ENCODE results near the gene ADGRG3. TPM values are rescaled to one million over a fixed set of nuclear protein-coding genes. Genes with fewer than 3 reads are reported as not detected.

The ADGRG3 gene
- total and polyA plus RNA-seq, 9 of the 15 experiments (the other 6 are each of a cell fraction or from before 2014, with no cell fraction given): 0.09 to 0.52 (median 0.14) TPM; not detected in 3

DNA sequence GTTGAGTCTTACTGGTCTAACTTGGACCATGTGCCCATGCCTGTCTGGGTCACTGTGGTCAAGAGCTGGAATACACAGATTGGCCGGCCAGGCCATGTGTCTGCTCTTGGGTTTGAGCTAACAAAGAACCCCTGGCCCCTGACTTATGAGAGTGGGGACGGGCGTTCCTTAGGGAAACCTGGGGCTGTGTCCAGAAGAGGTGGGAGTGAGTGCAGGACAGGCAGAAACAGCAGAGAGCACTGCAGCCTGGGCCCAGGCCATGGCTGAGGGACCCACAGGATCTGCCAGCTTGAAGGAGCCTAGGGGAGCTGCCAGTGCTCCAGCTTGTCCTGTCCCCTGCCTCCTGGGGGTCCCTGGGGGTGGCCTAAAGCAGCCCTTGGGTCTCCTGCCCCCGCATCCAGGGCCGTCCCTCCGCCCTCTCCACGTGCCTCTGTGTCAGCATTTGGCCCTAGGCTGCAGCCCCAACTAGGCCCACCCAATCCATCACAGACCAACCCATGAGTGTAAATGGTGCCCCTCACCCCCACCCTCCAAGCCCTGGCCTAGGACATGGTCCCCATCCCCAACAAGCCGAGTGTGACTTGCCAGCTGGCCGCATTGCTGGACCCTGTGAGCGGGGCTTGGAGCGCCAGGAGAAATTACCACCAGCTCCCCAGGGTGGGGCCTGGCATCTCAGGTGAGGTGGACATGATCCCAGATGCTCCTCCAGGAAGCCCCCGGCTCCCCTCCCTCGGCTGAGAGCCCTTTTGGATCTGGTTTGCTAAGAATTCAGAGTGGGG lies 14.0 kb downstream of the ADGRG3 start:
- in situ Hi-C loops (cut with MboI): no loop called here
- WGBS (ENCODE audit: insufficient coverage, low coverage, missing lambda C conversion rate): 78% methylated on average over 7 of the region's 13 CpGs
- Histone ChIP-seq H2AFZ (ENCODE audit: low read depth, low read length) (no peak overlapping the region), H3K9me3 (replicated peaks; ENCODE audit: control insufficient read depth, insufficient read depth, low read depth, low read length) (no peaks in the 10 kb centered on the region), H3K4me2 (ENCODE audit: insufficient read depth, low read length) (no peak overlapping the region), H3K36me3 (ENCODE audit: control insufficient read depth, insufficient read depth, low read length) (no peaks in the 10 kb centered on the region), H3K9me1 (ENCODE audit: control insufficient read depth, insufficient read depth, low read length) (no peaks in the 10 kb centered on the region), H3K79me2 (ENCODE audit: control insufficient read depth, insufficient read depth, low read length) (no peaks in the 10 kb centered on the region), H3K27me3 (ENCODE audit: control insufficient read depth in 2 of 2, insufficient read depth in 2 of 2, low read length in 2 of 2) (no peaks in the 10 kb centered on the region), H3K27ac (ENCODE audit: extremely low read depth, low read depth, low read length) (no peak overlapping the region; the same call in 2 of the 3 replicates), H3K9ac (ENCODE audit: insufficient read depth in 1 of 2, low read depth in 2 of 2, low read length in 2 of 2) (peak overlapping the region in 1 of 2 experiments; percentile 73; a peak in 2 of 4 replicates), H4K20me1 (replicated peaks; ENCODE audit: control insufficient read depth, insufficient read depth, low read length) (no peaks in the 10 kb centered on the region), H3K4me3 (no peak overlapping the region), H3K4me1 (replicated peaks in 1 of 2; ENCODE audit: control insufficient read depth in 2 of 2, insufficient read depth in 2 of 2, low read length in 2 of 2) (peaks cover 13 to 36% of the 10 kb centered on the region in 2 experiments; a peak in 4 of 5 replicates)
- FAIRE-seq (no peak), ATAC-seq (no peak), DNase-seq (ENCODE audit: extremely low read depth in 1 of 4, low spot score in 3 of 4) (no peak)
- POLR2A ChIA-PET: interaction anchor here (0.6 to 2.7 kb wide), 6 partner anchors 10 to 159 kb away, joined by 3 to 12 read pairs (median 4); partner anchors contain the start of gene DRC7
- CTCF ChIA-PET (ENCODE audit: low intra/inter-chr PET ratio): no interaction called here
- intact Hi-C loops (cut with micrococcal nuclease): no loop called here
- no TSS peak for BruUV-seq (replicated peaks)
- TF ChIP-seq POLR2G (IDR thresholded peaks at IDR 0.05; ENCODE audit: low read depth, low read length) (peak; percentile 87), CSDE1 (IDR thresholded peaks at IDR 0.05) (no peak), FIP1L1 (IDR thresholded peaks at IDR 0.05; ENCODE audit: low read depth, low read length, poor library complexity, severe bottlenecking) (peak; percentile 57), NCOA2 (IDR thresholded peaks at IDR 0.05; ENCODE audit: partially characterized antibody in 2 of 2) (no peak), RBFOX2 (IDR thresholded peaks at IDR 0.05; ENCODE audit: low read depth, low read length) (peak; percentile 60), MYNN (IDR thresholded peaks at IDR 0.05) (no peak), MYNN (CRISPR knock-in tag; IDR thresholded peaks at IDR 0.05) (no peak), ILF3 (IDR thresholded peaks at IDR 0.05; ENCODE audit: borderline replicate concordance) (no peak), RBM22 (IDR thresholded peaks at IDR 0.05; ENCODE audit: low read depth, low read length, poor library complexity, severe bottlenecking) (peak; percentile 79)
- TF ChIP-seq, protein P1, sequence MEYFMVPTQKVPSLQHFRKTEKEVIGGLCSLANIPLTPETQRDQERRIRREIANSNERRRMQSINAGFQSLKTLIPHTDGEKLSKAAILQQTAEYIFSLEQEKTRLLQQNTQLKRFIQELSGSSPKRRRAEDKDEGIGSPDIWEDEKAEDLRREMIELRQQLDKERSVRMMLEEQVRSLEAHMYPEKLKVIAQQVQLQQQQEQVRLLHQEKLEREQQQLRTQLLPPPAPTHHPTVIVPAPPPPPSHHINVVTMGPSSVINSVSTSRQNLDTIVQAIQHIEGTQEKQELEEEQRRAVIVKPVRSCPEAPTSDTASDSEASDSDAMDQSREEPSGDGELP (CRISPR knock-in tag; IDR thresholded peaks at IDR 0.05; ENCODE audit: borderline replicate concordance): peak; percentile 61; the same call in 1 of the 2 replicates
- TF ChIP-seq, protein P2, sequence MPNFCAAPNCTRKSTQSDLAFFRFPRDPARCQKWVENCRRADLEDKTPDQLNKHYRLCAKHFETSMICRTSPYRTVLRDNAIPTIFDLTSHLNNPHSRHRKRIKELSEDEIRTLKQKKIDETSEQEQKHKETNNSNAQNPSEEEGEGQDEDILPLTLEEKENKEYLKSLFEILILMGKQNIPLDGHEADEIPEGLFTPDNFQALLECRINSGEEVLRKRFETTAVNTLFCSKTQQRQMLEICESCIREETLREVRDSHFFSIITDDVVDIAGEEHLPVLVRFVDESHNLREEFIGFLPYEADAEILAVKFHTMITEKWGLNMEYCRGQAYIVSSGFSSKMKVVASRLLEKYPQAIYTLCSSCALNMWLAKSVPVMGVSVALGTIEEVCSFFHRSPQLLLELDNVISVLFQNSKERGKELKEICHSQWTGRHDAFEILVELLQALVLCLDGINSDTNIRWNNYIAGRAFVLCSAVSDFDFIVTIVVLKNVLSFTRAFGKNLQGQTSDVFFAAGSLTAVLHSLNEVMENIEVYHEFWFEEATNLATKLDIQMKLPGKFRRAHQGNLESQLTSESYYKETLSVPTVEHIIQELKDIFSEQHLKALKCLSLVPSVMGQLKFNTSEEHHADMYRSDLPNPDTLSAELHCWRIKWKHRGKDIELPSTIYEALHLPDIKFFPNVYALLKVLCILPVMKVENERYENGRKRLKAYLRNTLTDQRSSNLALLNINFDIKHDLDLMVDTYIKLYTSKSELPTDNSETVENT (CRISPR knock-in tag; IDR thresholded peaks at IDR 0.05): no peak
- TF ChIP-seq, protein P3, sequence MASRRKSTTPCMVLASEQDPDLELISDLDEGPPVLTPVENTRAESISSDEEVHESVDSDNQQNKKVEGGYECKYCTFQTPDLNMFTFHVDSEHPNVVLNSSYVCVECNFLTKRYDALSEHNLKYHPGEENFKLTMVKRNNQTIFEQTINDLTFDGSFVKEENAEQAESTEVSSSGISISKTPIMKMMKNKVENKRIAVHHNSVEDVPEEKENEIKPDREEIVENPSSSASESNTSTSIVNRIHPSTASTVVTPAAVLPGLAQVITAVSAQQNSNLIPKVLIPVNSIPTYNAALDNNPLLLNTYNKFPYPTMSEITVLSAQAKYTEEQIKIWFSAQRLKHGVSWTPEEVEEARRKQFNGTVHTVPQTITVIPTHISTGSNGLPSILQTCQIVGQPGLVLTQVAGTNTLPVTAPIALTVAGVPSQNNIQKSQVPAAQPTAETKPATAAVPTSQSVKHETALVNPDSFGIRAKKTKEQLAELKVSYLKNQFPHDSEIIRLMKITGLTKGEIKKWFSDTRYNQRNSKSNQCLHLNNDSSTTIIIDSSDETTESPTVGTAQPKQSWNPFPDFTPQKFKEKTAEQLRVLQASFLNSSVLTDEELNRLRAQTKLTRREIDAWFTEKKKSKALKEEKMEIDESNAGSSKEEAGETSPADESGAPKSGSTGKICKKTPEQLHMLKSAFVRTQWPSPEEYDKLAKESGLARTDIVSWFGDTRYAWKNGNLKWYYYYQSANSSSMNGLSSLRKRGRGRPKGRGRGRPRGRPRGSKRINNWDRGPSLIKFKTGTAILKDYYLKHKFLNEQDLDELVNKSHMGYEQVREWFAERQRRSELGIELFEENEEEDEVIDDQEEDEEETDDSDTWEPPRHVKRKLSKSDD (conservative IDR thresholded peaks at IDR 0.05; ENCODE audit: low read length): no peak
- TF ChIP-seq, protein P4, sequence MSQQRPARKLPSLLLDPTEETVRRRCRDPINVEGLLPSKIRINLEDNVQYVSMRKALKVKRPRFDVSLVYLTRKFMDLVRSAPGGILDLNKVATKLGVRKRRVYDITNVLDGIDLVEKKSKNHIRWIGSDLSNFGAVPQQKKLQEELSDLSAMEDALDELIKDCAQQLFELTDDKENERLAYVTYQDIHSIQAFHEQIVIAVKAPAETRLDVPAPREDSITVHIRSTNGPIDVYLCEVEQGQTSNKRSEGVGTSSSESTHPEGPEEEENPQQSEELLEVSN (IDR thresholded peaks at IDR 0.05; ENCODE audit: borderline replicate concordance in 1 of 2, extremely low read depth in 1 of 2, insufficient read depth in 1 of 2, insufficient read length in 1 of 2, low read depth in 1 of 2, low read length in 1 of 2, poor library complexity in 1 of 2, severe bottlenecking in 1 of 2): no peak
